ENCODE data around the gene ADARB2. TPM values are rescaled to one million over a fixed set of nuclear protein-coding genes. Genes with fewer than 3 reads are reported as not detected.
"Not testable (repeated sequence)": the region's sequence is repeated elsewhere in the genome, so short reads cannot be mapped to it uniquely, and the experiment has no call there.

ADARB2 gene
- total RNA-seq, 2 experiments from 2014 or later = 0.63 to 0.99 TPM

- Mint-ChIP-seq H3K9me3 (ENCODE audit: insufficient read depth) (no peaks in the 10 kb centered on the region), H3K4me1 (ENCODE audit: low read depth) (peaks cover 10% of the 10 kb centered on the region), H3K36me3 (ENCODE audit: low read depth) (no peaks in the 10 kb centered on the region), H3K4me3 (no peak overlapping the region), H3K27ac (no peak overlapping the region), H3K27me3 (ENCODE audit: low read depth) (no peaks in the 10 kb centered on the region)
- CTCF ChIA-PET = no interaction called here
- ATAC-seq (no peak), DNase-seq (no peak)
- POLR2A ChIA-PET = no interaction called here
Observed at GRCh38 chr10:1362589-1363445, 374.5 kb downstream of the ADARB2 start.

- H3K9me3 Mint-ChIP-seq (ENCODE audit: insufficient read depth) = no peaks in the 10 kb centered on the region
- H3K27me3 Mint-ChIP-seq (ENCODE audit: low read depth) = no peaks in the 10 kb centered on the region
- H3K4me1 Mint-ChIP-seq (ENCODE audit: low read depth) = peaks cover 10% of the 10 kb centered on the region
- ChIA-PET CTCF (no interaction called here), POLR2A (no interaction called here)
- ATAC-seq (no peak), DNase-seq (no peak)
- H3K27ac Mint-ChIP-seq = no peak overlapping the region
- no peaks in the 10 kb centered on the region for H3K36me3 Mint-ChIP-seq (ENCODE audit: low read depth)
- H3K4me3 Mint-ChIP-seq = no peak overlapping the region
Observed at GRCh38 chr10:1361411-1362105, 375.8 kb downstream of the ADARB2 start.

- no peaks in the 10 kb centered on the region for H3K9me3 Mint-ChIP-seq (ENCODE audit: insufficient read depth)
- no peak overlapping the region for H3K27ac Mint-ChIP-seq
- DNase-seq (no peak), ATAC-seq (no peak)
- no peaks in the 10 kb centered on the region for H3K27me3 Mint-ChIP-seq (ENCODE audit: low read depth)
- H3K4me3 Mint-ChIP-seq = no peak overlapping the region
- H3K36me3 Mint-ChIP-seq (ENCODE audit: low read depth) = no peaks in the 10 kb centered on the region
- ChIA-PET POLR2A (no interaction called here), CTCF (interaction anchor here (1.0 kb wide), 1 partner anchor 8 kb away, joined by 4 read pairs; no protein-coding TSS in a partner anchor)
- peaks cover 10% of the 10 kb centered on the region for H3K4me1 Mint-ChIP-seq (ENCODE audit: low read depth)
Observed at GRCh38 chr10:1360558-1361164, 376.7 kb downstream of the ADARB2 start.

- no peak overlapping the region for H3K27ac Mint-ChIP-seq
- H3K9me3 Mint-ChIP-seq (ENCODE audit: insufficient read depth) = no peaks in the 10 kb centered on the region
- H3K4me3 Mint-ChIP-seq = no peak overlapping the region
- POLR2A ChIA-PET = no interaction called here
- H3K27me3 Mint-ChIP-seq (ENCODE audit: low read depth) = no peaks in the 10 kb centered on the region
- no peak for DNase-seq
- no peak for ATAC-seq
- H3K36me3 Mint-ChIP-seq (ENCODE audit: low read depth) = no peaks in the 10 kb centered on the region
- H3K4me1 Mint-ChIP-seq (ENCODE audit: low read depth) = peaks cover 10% of the 10 kb centered on the region
- CTCF ChIA-PET = interaction anchor here (1.0 to 1.2 kb wide), 2 partner anchors 9 kb away, joined by 4 read pairs; no protein-coding TSS in a partner anchor
Observed at GRCh38 chr10:1360011-1360557, 377.2 kb downstream of the ADARB2 start.

- Mint-ChIP-seq H3K27ac (no peak overlapping the region), H3K4me1 (ENCODE audit: low read depth) (peaks cover 10% of the 10 kb centered on the region), H3K4me3 (no peak overlapping the region), H3K36me3 (ENCODE audit: low read depth) (no peaks in the 10 kb centered on the region), H3K9me3 (ENCODE audit: insufficient read depth) (no peaks in the 10 kb centered on the region), H3K27me3 (ENCODE audit: low read depth) (no peaks in the 10 kb centered on the region)
- ATAC-seq (peak; percentile 33), DNase-seq (no peak)
- ChIA-PET POLR2A (interaction anchor here (0.7 kb wide), 1 partner anchor 1165 kb away, joined by 3 read pairs; no protein-coding TSS in a partner anchor), CTCF (interaction anchor here (1.2 kb wide), 1 partner anchor 9 kb away, joined by 4 read pairs; no protein-coding TSS in a partner anchor)
Observed at GRCh38 chr10:1359626-1359955, 377.7 kb downstream of the ADARB2 start.

GRCh38 chr10:1358860-1359625 lies 378.3 kb downstream of the ADARB2 start:
- ATAC-seq (peak; percentile 30), DNase-seq (no peak)
- CTCF ChIA-PET = interaction anchor here (1.2 kb wide), 1 partner anchor 10 kb away, joined by 4 read pairs; no protein-coding TSS in a partner anchor
- no peaks in the 10 kb centered on the region for H3K27me3 Mint-ChIP-seq (ENCODE audit: low read depth)
- peaks cover 10% of the 10 kb centered on the region for H3K4me1 Mint-ChIP-seq (ENCODE audit: low read depth)
- POLR2A ChIA-PET = interaction anchor here (0.7 kb wide), 1 partner anchor 1166 kb away, joined by 3 read pairs; no protein-coding TSS in a partner anchor
- H3K36me3 Mint-ChIP-seq (ENCODE audit: low read depth) = no peaks in the 10 kb centered on the region
- H3K9me3 Mint-ChIP-seq (ENCODE audit: insufficient read depth) = no peaks in the 10 kb centered on the region
- no peak overlapping the region for H3K4me3 Mint-ChIP-seq
- no peak overlapping the region for H3K27ac Mint-ChIP-seq

GRCh38 chr10:1358147-1358546 lies 379.2 kb downstream of the ADARB2 start:
- no peak overlapping the region for H3K4me3 Mint-ChIP-seq
- ChIA-PET POLR2A (no interaction called here), CTCF (no interaction called here)
- ATAC-seq (no peak), DNase-seq (no peak)
- no peaks in the 10 kb centered on the region for H3K9me3 Mint-ChIP-seq (ENCODE audit: insufficient read depth)
- no peaks in the 10 kb centered on the region for H3K27me3 Mint-ChIP-seq (ENCODE audit: low read depth)
- H3K36me3 Mint-ChIP-seq (ENCODE audit: low read depth) = no peaks in the 10 kb centered on the region
- H3K4me1 Mint-ChIP-seq (ENCODE audit: low read depth) = peaks cover 10% of the 10 kb centered on the region
- no peak overlapping the region for H3K27ac Mint-ChIP-seq

- Mint-ChIP-seq H3K9me3 (ENCODE audit: insufficient read depth) (no peaks in the 10 kb centered on the region), H3K4me1 (ENCODE audit: low read depth) (peaks cover 10% of the 10 kb centered on the region), H3K27ac (no peak overlapping the region), H3K4me3 (no peak overlapping the region), H3K36me3 (ENCODE audit: low read depth) (no peaks in the 10 kb centered on the region), H3K27me3 (ENCODE audit: low read depth) (no peaks in the 10 kb centered on the region)
- ATAC-seq (no peak), DNase-seq (no peak)
- POLR2A ChIA-PET = no interaction called here
- CTCF ChIA-PET = no interaction called here
Observed at GRCh38 chr10:1356349-1356748, 381.0 kb downstream of the ADARB2 start.

GRCh38 chr10:1354809-1355710 lies 382.3 kb downstream of the ADARB2 start:
- ATAC-seq = no peak
- POLR2A ChIA-PET = no interaction called here

GRCh38 chr10:1352296-1352695 lies 385.0 kb downstream of the ADARB2 start:
- H3K9me3 Mint-ChIP-seq (ENCODE audit: insufficient read depth); H3K27ac Mint-ChIP-seq; H3K27me3 Mint-ChIP-seq (ENCODE audit: low read depth); CTCF ChIA-PET; H3K4me3 Mint-ChIP-seq; DNase-seq; H3K4me1 Mint-ChIP-seq (ENCODE audit: low read depth); H3K36me3 Mint-ChIP-seq (ENCODE audit: low read depth); ATAC-seq; POLR2A ChIA-PET: not testable (repeated sequence)

More at GRCh38 chr10:1354809-1355710, 382.3 kb downstream of the ADARB2 start:
- H3K4me3 Mint-ChIP-seq = no peak overlapping the region
- CTCF ChIA-PET = no interaction called here
- DNase-seq = no peak
- no peaks in the 10 kb centered on the region for H3K9me3 Mint-ChIP-seq (ENCODE audit: insufficient read depth)
- H3K36me3 Mint-ChIP-seq (ENCODE audit: low read depth) = no peaks in the 10 kb centered on the region
- no peak overlapping the region for H3K27ac Mint-ChIP-seq
- H3K4me1 Mint-ChIP-seq (ENCODE audit: low read depth) = peaks cover 10% of the 10 kb centered on the region
- H3K27me3 Mint-ChIP-seq (ENCODE audit: low read depth) = no peaks in the 10 kb centered on the region

GRCh38 chr10:1348773-1349050 lies 388.6 kb downstream of the ADARB2 start:
- Mint-ChIP-seq H3K4me1 (ENCODE audit: low read depth) (peaks cover 10% of the 10 kb centered on the region), H3K27me3 (ENCODE audit: low read depth) (no peaks in the 10 kb centered on the region), H3K4me3 (no peak overlapping the region), H3K9me3 (ENCODE audit: insufficient read depth) (no peaks in the 10 kb centered on the region), H3K27ac (no peak overlapping the region), H3K36me3 (ENCODE audit: low read depth) (no peaks in the 10 kb centered on the region)
- ATAC-seq (no peak), DNase-seq (no peak)
- ChIA-PET CTCF (no interaction called here), POLR2A (no interaction called here)
